Measurements from ENCODE around the gene OOEP.

DNA sequence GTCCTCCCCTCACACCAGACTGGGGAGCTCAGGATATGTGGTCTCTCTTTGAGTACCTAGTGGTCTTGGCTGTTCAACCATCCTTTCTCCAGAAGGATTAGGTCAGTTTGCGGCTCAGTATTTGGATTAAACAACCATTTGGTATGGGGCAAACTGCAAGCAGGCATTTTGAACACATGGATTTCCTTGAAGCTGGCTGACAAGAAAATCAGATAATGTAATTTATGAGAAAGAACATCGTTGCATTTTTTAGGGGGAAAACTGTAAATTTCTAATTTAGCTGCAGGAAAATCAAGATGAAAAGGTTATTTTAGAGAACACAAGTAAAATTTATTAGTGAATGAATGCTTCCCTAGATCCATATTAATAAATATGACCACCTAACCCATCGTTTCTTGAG, 40.9 kb downstream of the OOEP start:
- TF ChIP-seq, protein P1, sequence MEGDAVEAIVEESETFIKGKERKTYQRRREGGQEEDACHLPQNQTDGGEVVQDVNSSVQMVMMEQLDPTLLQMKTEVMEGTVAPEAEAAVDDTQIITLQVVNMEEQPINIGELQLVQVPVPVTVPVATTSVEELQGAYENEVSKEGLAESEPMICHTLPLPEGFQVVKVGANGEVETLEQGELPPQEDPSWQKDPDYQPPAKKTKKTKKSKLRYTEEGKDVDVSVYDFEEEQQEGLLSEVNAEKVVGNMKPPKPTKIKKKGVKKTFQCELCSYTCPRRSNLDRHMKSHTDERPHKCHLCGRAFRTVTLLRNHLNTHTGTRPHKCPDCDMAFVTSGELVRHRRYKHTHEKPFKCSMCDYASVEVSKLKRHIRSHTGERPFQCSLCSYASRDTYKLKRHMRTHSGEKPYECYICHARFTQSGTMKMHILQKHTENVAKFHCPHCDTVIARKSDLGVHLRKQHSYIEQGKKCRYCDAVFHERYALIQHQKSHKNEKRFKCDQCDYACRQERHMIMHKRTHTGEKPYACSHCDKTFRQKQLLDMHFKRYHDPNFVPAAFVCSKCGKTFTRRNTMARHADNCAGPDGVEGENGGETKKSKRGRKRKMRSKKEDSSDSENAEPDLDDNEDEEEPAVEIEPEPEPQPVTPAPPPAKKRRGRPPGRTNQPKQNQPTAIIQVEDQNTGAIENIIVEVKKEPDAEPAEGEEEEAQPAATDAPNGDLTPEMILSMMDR (conservative IDR thresholded peaks at IDR 0.05; ENCODE audit: low read depth, low read length), result no peak
- no peak for TF ChIP-seq FOS (IDR thresholded peaks at IDR 0.05; ENCODE audit: low read depth, low read length)
- TF ChIP-seq MAFK (IDR thresholded peaks at IDR 0.05; ENCODE audit: low read depth, low read length), result no peak
- no peak for TF ChIP-seq SMC3 (IDR thresholded peaks at IDR 0.05; ENCODE audit: low read depth, low read length)
- TF ChIP-seq CHD1 (IDR thresholded peaks at IDR 0.05; ENCODE audit: low read depth, low read length), result no peak
- TF ChIP-seq RFX5 (IDR thresholded peaks at IDR 0.05; ENCODE audit: low read depth, low read length), result no peak
